Fibroblast of lung (primary cell): ENCODE results near the gene NPHP3.

Experiments
- EZH2 ChIP-seq: IDR thresholded peaks from 2 replicates; pipeline ENCODE4 v1.5.1; 2012; ENCODE audit warnings: low read length, control low read depth, mild to moderate bottlenecking; ENCODE audit errors: missing control alignments
- TF ChIP-seq, protein P1 (sequence below), 2 donors: IDR thresholded peaks in 1 of 2; conservative IDR thresholded peaks in 1 of 2; 1 replicate in 1 of 2; 2 replicates in 1 of 2; pipeline ENCODE4 v1.5.1; 2011 to 2012; ENCODE audit warnings: low read length in 2 of 2, control low read depth in 1 of 2, inconsistent platforms in 1 of 2, low read depth in 1 of 2, mild to moderate bottlenecking in 1 of 2

DNA sequence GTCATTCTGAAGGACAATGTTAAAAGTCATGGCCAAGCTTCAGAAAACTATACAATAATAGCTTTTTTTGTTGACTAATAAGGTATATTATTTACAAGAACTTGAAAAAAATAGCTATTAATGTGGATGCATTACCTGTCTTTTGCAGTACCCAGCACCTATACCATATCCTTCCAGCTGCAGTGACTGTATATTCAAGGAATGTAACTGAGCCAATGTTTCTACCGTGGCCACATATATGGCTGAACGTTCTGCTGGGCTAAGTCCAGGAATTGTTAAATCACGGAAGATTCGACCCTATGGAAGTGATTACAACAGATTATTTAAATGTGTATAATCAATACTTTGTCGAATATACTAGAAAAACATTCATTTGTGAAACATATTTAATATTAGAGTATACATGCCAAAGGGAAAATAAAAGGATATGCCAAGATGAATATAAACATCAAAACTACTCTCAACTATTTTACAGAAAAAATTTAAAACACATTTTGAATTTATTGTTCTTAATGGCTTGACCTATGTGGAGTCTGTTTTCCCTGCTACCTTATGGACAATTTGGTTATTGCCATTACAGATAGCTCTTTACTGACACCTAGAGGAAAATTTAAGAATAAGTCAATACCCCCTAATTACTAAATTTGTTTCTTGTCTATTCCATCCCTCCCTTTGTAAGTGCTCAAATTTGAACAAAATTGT is 80.2 kb downstream of the NPHP3 start:
- TF ChIP-seq, protein P1, sequence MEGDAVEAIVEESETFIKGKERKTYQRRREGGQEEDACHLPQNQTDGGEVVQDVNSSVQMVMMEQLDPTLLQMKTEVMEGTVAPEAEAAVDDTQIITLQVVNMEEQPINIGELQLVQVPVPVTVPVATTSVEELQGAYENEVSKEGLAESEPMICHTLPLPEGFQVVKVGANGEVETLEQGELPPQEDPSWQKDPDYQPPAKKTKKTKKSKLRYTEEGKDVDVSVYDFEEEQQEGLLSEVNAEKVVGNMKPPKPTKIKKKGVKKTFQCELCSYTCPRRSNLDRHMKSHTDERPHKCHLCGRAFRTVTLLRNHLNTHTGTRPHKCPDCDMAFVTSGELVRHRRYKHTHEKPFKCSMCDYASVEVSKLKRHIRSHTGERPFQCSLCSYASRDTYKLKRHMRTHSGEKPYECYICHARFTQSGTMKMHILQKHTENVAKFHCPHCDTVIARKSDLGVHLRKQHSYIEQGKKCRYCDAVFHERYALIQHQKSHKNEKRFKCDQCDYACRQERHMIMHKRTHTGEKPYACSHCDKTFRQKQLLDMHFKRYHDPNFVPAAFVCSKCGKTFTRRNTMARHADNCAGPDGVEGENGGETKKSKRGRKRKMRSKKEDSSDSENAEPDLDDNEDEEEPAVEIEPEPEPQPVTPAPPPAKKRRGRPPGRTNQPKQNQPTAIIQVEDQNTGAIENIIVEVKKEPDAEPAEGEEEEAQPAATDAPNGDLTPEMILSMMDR (conservative IDR thresholded peaks at IDR 0.05 in 1 of 2, IDR thresholded peaks at IDR 0.05 in 1 of 2; ENCODE audit: low read depth in 1 of 2, low read length in 2 of 2) = peak; percentile 35 to 50
- no peak for TF ChIP-seq EZH2
